Endothelial cell of umbilical vein (primary cell): Measurements from ENCODE around the gene FAT2. TPM values are rescaled to one million over a fixed set of nuclear protein-coding genes. Genes with fewer than 3 reads are reported as not detected.

Experiments used
- BruUV-seq: library from RNA; stranded (reverse); fragments of 400-500 nt; replicated peaks from 2 replicates; lab custom pipeline; 2021; lab: Mats Ljungman, UMichigan
- CTCF ChIA-PET: fragments of 300-600, 350-600 bp; sonication (Branson Sonifier 250); formaldehyde crosslinking; loops from one replicate; lab custom pipeline; 2021; ENCODE audit warnings: antibody characterized with exemption, inconsistent platforms; lab: Charles Lee
- POLR2A ChIA-PET: fragments of 300-600, 350-600 bp; sonication (Branson Sonifier 250); formaldehyde crosslinking; loops from one replicate; lab custom pipeline; 2021; ENCODE audit warnings: antibody characterized with exemption, inconsistent platforms; lab: Charles Lee
- DNase-seq: peaks from one replicate; pipeline ENCODE4 v3.0.0-alpha.2; 2011; ENCODE audit warnings: low read depth, low spot score
- FAIRE-seq: peaks from 2 replicates; lab custom pipeline; 2011; peaks lifted over from hg19 to GRCh38; lab: Jason Lieb, UNC
- H2AFZ ChIP-seq: 2 replicates; pipeline ENCODE4 v1.6.0; 2012; ENCODE audit warnings: low read depth, low read length, control low read depth, inconsistent platforms
- H3K27ac ChIP-seq: 2 replicates; pipeline ENCODE4 v1.5.1; 2011; ENCODE audit warnings: low read depth, mild to moderate bottlenecking, control low read depth, low read length, moderate library complexity; ENCODE audit not compliant: insufficient read depth
- H3K27me3 ChIP-seq, 2 experiments: 2 replicates each; pipeline versions ENCODE4 v1.6.0 to v1.6.1; 2011; ENCODE audit warnings: low read length in 2 of 2, mixed read lengths in 1 of 2; ENCODE audit not compliant: control insufficient read depth in 2 of 2, insufficient read depth in 2 of 2
- H3K36me3 ChIP-seq, 2 experiments: 2 replicates in 1 of 2; 3 replicates in 1 of 2; pipeline ENCODE4 v1.5.1; 2011; ENCODE audit warnings: low read length in 2 of 2, mild to moderate bottlenecking in 1 of 2, moderate library complexity in 1 of 2; ENCODE audit not compliant: control insufficient read depth in 2 of 2, insufficient read depth in 2 of 2; ENCODE audit errors: extremely low read depth in 1 of 2
- H3K4me1 ChIP-seq: 3 replicates; pipeline ENCODE4 v1.5.1; 2011; ENCODE audit warnings: mild to moderate bottlenecking, low read length; ENCODE audit not compliant: control insufficient read depth, insufficient read depth; ENCODE audit errors: extremely low read depth
- H3K4me2 ChIP-seq: 2 replicates; pipeline ENCODE4 v1.6.1; 2011; ENCODE audit warnings: low read length, control low read depth, mixed read lengths; ENCODE audit not compliant: insufficient read depth
- H3K4me3 ChIP-seq, 3 experiments: fragments of 200-600 bp in 1 of 3; sonication (generic), shearing (Covaris generic) in 1 of 3; replicated peaks in 1 of 3; 2 replicates each; pipeline ENCODE4 v1.5.1; 2011 to 2016; ENCODE audit warnings: control low read depth in 3 of 3, low read length in 3 of 3, mild to moderate bottlenecking in 2 of 3, inconsistent platforms in 1 of 3, low read depth in 1 of 3, moderate library complexity in 1 of 3; ENCODE audit not compliant: insufficient read depth in 1 of 3
- H3K79me2 ChIP-seq: 2 replicates; pipeline ENCODE4 v1.6.0; 2012; ENCODE audit warnings: low read length, inconsistent platforms; ENCODE audit not compliant: control insufficient read depth, insufficient read depth
- H3K9ac ChIP-seq: replicated peaks from 2 replicates; pipeline ENCODE3; 2011; ENCODE audit warnings: low read length, control low read depth; ENCODE audit not compliant: insufficient read depth; ENCODE audit errors: extremely low read depth
- H3K9me1 ChIP-seq: replicated peaks from 3 replicates; pipeline ENCODE4 v1.6.0; 2011; ENCODE audit warnings: mild to moderate bottlenecking, low read length; ENCODE audit not compliant: control insufficient read depth, insufficient read depth; ENCODE audit errors: extremely low read depth
- H3K9me3 ChIP-seq: replicated peaks from 2 replicates; pipeline ENCODE4 v1.5.1; 2012; ENCODE audit warnings: low read length, inconsistent platforms; ENCODE audit not compliant: control insufficient read depth, insufficient read depth
- H4K20me1 ChIP-seq: replicated peaks from 2 replicates; pipeline ENCODE3; 2011; ENCODE audit warnings: mild to moderate bottlenecking, low read length; ENCODE audit not compliant: control insufficient read depth, insufficient read depth; ENCODE audit errors: extremely low read depth
- CTCF ChIP-seq, 2 donors: IDR thresholded peaks; 1 replicate in 1 of 2; 2 replicates in 1 of 2; pipeline ENCODE4 v1.5.1; 2011; ENCODE audit warnings: low read length in 2 of 2, mild to moderate bottlenecking in 2 of 2, moderate library complexity in 2 of 2, control low read depth in 1 of 2, inconsistent platforms in 1 of 2, low read depth in 1 of 2; ENCODE audit not compliant: insufficient read depth in 1 of 2; ENCODE audit errors: extremely low read depth in 1 of 2
- EZH2 ChIP-seq: IDR thresholded peaks from 2 replicates; pipeline ENCODE4 v1.6.1; 2012; ENCODE audit warnings: borderline replicate concordance, low read depth, mild to moderate bottlenecking, moderate library complexity, low read length, inconsistent platforms; ENCODE audit not compliant: severe bottlenecking
- FOS ChIP-seq: IDR thresholded peaks from 2 replicates; pipeline ENCODE4 v1.6.1; 2011; ENCODE audit warnings: mild to moderate bottlenecking, low read length, moderate library complexity, borderline replicate concordance; ENCODE audit not compliant: insufficient read depth
- GATA2 ChIP-seq: IDR thresholded peaks from 2 replicates; pipeline ENCODE4 v1.7.0; 2011; ENCODE audit warnings: low read depth, mild to moderate bottlenecking, moderate library complexity, mixed read lengths, low read length; ENCODE audit not compliant: insufficient read length, insufficient read depth
- JUN ChIP-seq: IDR thresholded peaks from 2 replicates; pipeline ENCODE4 v1.6.1; 2011; ENCODE audit warnings: borderline replicate concordance, low read depth; ENCODE audit not compliant: insufficient read length, insufficient read depth
- MYC ChIP-seq: IDR thresholded peaks from one replicate; pipeline ENCODE4 v1.6.1; 2011; ENCODE audit warnings: mild to moderate bottlenecking, low read depth, low read length
- POLR2A ChIP-seq: IDR thresholded peaks from 2 replicates; pipeline ENCODE4 v1.6.1; 2012; ENCODE audit warnings: low read depth, mild to moderate bottlenecking, control low read depth, low read length
- POLR2AphosphoS5 ChIP-seq: IDR thresholded peaks from 2 replicates; pipeline ENCODE4 v1.6.1; 2012; ENCODE audit warnings: low read depth, mild to moderate bottlenecking, control low read depth, low read length, moderate library complexity; ENCODE audit not compliant: insufficient read depth
- dilution Hi-C: fragments of 300-500 bp; cut with MboI; formaldehyde crosslinking; loops from one replicate; pipeline ENCODE4 v1.15.0; 2019; ENCODE audit warnings: low sequenced_read_pairs; ENCODE audit not compliant: extremely low pct_ligation_motif_present
- intact Hi-C: fragments of 100-400 bp; cut with micrococcal nuclease; formaldehyde crosslinking; loops from one replicate; pipeline ENCODE4 v1.10.0; 2022
- polyA plus RNA-seq, 4 experiments: library from polyadenylated mRNA; depleted of rRNA in 3 of 4; stranded (reverse) in 3 of 4; unstranded in 1 of 4; fragments of >200 nt; gene quantifications; 2 replicates each; pipeline versions ENCODE4 v1.2.1 to v1.2.3, GENCODE V29; 2011 to 2012; ENCODE audit warnings: missing spikeins in 1 of 4
- total RNA-seq: library from RNA; stranded (reverse); gene quantifications from 2 replicates; pipeline ENCODE4 v1.2.3, GENCODE V29; 2021
- TF ChIP-seq, protein P1 (sequence below): IDR thresholded peaks from 2 replicates; pipeline ENCODE4 v1.6.1; 2011; ENCODE audit not compliant: insufficient read depth, insufficient read length

FAT2 gene
- total and polyA plus RNA-seq, 2 donors (not counting 3 experiments of a cell fraction or from before 2014, with no cell fraction given), result not detected

DNA sequence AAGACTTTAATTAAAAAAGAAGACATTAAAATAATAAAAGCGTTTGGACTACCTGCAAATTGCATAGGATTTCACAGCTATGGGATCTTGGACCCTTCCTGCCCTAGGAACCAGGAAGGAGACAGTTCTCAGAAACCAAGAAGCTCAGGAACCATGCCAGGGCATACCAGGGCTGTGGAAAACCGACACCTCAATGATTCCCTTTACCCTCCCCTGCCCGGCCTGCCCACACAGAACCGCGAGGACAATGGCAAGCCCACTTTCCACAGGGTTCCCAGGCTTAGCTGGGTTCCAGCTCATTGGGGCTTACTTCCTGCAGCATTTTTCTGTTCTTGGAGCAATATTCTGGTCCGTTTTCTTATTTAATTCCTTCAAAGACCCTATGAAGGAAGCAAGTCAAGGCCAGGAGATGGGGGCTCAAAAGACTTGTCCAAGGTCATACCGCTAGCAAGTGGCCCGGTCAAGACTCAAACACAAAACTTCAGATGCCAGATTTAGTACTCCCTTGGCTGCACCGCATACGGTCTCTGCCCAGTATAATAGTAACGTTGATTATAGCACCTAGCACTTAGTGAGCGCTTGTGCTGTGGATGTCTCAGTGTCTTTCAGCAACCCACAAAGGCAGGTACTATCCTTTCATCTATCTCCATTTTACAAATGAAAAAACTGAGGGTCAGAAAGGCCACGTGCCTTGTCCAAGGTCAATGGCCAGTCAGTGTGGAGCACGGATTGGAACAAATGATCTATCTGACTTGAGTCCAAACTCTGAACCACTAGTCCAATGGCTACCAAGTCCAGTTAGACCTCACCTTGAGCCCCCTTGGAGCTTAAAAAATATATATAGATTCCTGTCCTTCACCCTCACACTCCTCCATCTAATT is 6.8 kb downstream of the FAT2 start:
- POLR2A ChIA-PET, result no interaction called here

More for the DNA sequence above, 6.8 kb downstream of the FAT2 start:
- TF ChIP-seq FOS (no peak), CTCF (IDR thresholded peaks at IDR 0.05; ENCODE audit: extremely low read depth in 1 of 2, insufficient read depth in 1 of 2, low read depth in 1 of 2, low read length in 2 of 2) (no peak), JUN (no peak), EZH2 (no peak), GATA2 (no peak), POLR2A (no peak), POLR2AphosphoS5 (no peak), MYC (no peak)
- TF ChIP-seq, protein P1, sequence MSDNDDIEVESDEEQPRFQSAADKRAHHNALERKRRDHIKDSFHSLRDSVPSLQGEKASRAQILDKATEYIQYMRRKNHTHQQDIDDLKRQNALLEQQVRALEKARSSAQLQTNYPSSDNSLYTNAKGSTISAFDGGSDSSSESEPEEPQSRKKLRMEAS, result no peak
- Histone ChIP-seq H3K9ac (no peak overlapping the region), H3K4me3 (no peak overlapping the region), H3K4me1 (no peaks in the 10 kb centered on the region), H3K9me1 (no peaks in the 10 kb centered on the region), H3K36me3 (no peaks in the 10 kb centered on the region), H3K79me2 (no peaks in the 10 kb centered on the region), H3K9me3 (no peaks in the 10 kb centered on the region), H3K27ac (no peak overlapping the region), H4K20me1 (no peaks in the 10 kb centered on the region), H2AFZ (no peak overlapping the region), H3K27me3 (peaks cover 0 to 3% of the 10 kb centered on the region in 2 experiments), H3K4me2 (no peak overlapping the region)
- intact Hi-C loops (no loop called here), dilution Hi-C loops (no loop called here)
- BruUV-seq, result no TSS peak
- FAIRE-seq, result no peak
- CTCF ChIA-PET, result interaction anchor here (1.0 kb wide), 1 partner anchor 9 kb away, joined by 3 read pairs; no protein-coding TSS in a partner anchor
- no peak for DNase-seq
